PFSK-1 (cell line): ENCODE measurements around the gene TCF7L1.

ENCODE experiments used
- FOXP2 ChIP-seq: optimal IDR thresholded peaks from 2 replicates; pipeline ENCODE3; 2011; ENCODE audit warnings: borderline replicate concordance, control low read depth, inconsistent platforms; ENCODE audit not compliant: insufficient read depth; ENCODE audit errors: extremely low read length, extremely low read depth
- SIN3A ChIP-seq: IDR thresholded peaks from 2 replicates; pipeline ENCODE4 v1.6.1; 2012; ENCODE audit warnings: mild to moderate bottlenecking, low read length, moderate library complexity, borderline replicate concordance; ENCODE audit not compliant: insufficient read depth

- TF ChIP-seq FOXP2 (no peak), SIN3A (no peak)
Observed at GRCh38 chr2:85194780-85195480, 61.7 kb downstream of the TCF7L1 start.
